Measurements from ENCODE around the gene PLA2G10.
"Not testable (repeated sequence)": the region's sequence is repeated elsewhere in the genome, so short reads cannot be mapped to it uniquely, and the experiment has no call there.

Gene PLA2G10

DNA sequence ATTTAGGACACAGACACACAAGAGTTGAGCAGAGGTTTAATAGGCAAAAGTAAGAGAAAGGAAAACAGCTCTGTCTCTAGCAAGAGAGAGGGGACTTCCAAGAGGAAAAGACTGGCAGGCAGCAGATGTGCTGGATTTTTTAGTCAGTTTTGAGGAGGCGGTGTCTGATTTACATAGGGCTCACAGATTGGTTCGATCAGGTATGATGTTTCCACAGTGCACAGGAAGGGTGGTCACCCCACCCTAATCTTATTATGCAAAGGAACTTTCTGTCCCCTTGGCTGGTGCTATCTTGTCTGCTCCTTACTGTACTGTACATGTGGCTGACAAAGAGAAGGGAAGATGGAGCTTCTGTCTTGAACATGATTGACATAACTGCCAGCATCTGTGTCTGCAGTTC, 36.0 kb downstream of the PLA2G10 start:
- no peak for DNase-seq

DNA sequence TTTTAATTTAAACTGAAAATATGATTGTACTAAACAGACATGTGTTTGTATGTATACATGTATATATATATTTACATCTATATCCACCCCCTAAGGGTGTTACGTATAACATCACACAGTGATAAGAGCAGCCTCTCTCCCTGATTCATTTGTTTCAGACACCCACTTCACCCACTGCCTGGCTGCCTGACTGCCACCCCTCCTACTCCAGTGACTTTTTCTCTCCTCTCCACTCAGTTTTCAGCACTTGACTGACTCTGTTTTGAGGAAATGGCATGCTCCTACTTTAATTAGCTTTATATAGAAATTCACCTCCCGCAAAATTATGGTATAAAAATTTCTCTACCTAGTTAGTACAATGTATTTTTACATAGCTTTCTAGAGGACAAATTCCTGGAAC, 41.4 kb downstream of the PLA2G10 start:
- no peak for DNase-seq

DNA sequence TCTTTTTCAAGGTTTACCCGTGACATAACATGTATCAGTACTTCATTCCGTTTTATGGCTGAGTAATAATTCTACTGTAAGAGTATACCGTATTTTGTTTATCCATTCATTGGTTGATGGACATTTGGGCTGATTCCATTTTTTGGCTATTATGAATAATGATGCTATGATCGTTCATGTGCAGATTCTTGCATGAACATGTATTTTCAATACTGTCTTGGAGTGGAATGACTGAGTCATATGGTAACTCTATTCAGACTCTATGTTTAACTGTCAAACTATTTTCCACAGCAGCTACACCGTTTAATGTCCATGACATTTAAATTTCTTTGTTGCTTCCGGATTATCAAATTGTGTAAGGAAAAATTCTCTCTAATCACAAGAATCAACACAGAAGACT, 43.5 kb downstream of the PLA2G10 start:
- no peak for DNase-seq

DNA sequence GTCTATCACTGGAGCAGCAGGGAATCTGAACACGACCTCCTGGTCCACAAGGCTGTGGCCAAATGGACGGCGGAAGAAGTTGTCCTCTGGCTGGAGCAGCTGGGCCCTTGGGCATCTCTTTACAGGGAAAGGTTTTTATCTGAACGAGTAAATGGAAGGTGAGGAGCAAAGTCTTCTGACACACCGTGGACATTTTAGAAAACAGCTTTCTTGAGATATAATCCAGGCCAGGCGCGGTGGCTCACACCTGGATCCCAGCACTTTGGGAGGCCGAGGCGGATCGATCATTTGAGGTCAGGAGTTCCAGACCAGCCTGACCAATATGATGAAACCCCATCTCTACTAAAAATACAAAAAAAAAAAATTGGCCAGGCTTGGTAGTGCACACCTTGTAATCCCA, 44.3 kb downstream of the PLA2G10 start:
- DNase-seq = no peak

DNA sequence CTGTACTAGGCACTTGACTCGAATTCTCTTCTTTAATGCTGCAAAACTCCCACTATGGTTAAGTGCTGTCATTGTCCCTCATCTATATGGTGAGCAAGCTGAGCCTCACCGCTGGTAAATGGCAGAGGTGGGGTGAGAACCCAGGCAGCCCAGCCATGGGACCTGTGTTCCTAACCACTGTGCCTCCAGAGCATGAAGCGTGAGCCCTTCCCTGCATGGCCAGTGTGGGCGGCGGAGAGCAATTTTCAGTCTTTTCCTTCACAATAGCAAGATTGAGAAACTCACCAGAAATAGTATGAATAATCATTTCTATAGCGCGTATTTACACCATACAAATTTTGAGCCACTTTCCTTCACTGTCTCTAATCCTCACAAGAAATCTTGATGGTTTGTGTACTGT, 52.2 kb downstream of the PLA2G10 start:
- no peak for DNase-seq

DNA sequence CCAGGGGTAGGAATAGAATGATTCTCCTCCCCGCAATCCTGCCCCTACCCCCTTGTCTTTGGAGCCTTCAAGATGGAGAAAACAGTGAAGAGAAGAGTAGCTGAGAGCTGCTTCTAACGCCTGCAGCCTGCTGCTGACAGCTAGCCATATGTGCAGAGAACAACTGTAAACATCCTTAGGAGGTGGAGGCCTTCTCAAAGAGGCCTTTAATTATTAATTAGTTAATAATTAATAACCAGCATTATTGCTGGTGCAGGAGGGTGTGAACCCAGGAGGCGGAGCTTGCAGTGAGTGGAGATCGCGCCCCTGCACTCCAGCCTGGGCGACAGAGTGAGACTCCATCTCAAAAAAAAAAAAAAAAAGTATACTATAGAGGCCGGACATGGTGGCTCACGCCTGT, 52.9 kb downstream of the PLA2G10 start:
- no peak for DNase-seq

DNA sequence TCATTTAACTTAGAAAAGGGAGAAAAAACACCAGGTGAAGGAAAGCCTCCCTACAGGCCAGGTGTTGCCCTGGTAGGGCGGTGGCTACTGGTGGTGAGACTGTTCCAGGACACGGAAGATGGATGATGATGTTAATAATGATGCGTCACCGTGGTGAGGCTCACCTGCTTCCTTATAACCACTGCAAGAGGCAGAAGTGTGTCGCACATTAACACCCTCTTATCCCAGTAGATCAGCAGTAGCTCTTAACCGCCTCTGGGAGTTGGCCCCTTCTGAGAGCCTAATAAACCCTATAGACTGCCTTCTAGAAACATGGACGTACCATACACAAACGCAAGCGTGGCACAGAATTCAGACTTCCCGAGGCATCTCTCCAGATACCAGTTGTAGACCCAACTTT, 53.6 kb downstream of the PLA2G10 start:
- DNase-seq = no peak

DNA sequence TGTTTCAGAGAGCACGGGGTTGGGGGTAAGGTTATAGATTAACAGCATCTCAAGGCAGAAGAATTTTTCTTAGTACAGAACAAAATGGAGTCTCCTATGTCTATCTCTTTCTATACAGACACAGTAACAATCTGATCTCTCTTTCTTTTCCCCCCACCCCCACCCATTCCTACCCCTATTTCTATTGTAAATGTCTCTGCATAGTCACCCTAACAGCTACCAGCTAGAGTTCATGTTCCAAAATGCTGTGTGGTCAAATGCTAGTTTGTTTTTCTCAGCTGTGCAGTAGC, 57.2 kb downstream of the PLA2G10 start:
- not testable (repeated sequence) for DNase-seq

DNA sequence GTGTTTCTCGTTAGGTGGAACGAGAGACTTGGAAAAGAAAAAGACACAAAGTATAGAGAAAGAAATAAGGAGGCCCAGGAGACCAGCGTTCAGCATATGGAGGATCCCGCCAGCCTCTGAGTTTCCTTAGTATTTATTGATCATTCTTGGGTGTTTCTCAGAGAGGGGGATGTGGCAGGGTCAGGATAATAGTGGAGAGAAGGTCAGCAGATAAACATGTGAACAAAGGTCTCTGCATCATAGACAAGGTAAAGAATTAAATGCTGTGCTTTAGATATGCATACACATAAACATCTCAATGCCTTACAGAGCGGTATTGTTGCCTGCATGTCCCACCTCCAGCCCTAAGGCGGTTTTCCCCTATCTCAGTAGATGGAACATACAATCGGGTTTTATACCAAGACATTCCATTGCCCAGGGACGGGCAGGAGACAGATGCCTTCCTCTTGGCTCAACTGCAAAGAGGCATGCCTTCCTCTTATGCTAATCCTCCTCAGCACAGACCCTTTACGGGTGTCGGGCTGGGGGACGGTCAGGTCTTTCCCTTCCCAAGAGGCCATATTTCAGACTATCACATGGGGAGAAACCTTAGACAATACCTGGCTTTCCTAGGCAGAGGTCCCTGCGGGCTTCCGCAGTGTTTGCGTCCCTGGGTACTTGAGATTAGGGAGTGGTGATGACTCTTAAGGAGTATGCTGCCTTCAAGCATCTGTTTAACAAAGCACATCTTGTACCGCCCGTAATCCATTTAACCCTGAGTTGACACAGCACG, 57.7 kb downstream of the PLA2G10 start:
- DNase-seq = not testable (repeated sequence)

DNA sequence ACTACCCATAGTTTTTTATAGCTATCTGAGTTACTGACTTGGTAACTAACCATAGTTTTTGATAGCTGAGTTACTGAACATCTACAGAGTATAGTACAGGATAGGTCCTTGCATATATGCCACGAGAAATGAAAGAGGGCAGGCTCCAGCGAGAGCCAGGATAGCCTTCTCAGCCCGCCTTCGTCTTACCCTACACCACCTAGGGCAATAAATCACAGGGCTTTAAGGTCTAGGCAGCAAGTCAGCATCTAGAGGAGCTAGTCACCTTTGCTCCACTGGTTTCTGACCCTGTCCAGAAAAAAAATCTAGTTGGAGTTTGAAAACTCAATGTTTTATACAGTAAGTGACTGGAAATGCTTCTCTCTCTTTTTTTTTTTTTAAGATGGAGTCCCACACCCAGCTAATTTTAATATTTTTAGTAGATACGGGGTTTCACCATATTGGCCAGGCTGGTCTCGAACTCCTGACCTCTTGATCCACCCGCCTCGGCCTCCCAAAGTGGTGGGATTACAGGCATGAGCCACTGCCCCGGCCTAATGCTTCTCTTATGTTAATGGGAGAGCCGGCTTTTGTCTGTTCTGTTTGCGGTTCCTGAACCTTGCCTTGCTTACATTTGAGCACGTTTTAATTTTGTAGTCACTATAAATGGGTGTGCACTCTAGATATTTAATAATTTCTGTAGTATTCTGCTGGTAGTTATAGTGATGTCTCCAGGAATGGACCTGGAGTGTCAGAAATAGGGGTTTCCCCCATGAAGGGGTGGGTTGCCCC, 58.5 kb downstream of the PLA2G10 start:
- no peak for DNase-seq

DNA sequence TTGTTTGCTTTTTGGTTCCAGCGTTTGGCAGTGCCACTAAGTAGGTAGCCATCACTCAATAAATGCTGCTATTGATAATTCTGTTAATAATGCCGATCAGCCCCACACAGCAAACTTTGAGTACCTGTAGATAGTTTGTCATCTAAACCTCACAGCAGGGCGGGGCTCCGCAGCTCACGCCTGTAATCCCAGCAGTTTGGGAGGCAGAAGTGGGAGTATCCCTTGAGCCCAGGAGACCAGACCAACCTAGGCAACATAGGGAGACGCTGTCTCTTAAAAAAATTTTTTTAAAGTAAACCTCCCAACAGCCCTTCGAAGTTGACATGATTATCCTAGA, 59.8 kb downstream of the PLA2G10 start:
- DNase-seq = no peak

DNA sequence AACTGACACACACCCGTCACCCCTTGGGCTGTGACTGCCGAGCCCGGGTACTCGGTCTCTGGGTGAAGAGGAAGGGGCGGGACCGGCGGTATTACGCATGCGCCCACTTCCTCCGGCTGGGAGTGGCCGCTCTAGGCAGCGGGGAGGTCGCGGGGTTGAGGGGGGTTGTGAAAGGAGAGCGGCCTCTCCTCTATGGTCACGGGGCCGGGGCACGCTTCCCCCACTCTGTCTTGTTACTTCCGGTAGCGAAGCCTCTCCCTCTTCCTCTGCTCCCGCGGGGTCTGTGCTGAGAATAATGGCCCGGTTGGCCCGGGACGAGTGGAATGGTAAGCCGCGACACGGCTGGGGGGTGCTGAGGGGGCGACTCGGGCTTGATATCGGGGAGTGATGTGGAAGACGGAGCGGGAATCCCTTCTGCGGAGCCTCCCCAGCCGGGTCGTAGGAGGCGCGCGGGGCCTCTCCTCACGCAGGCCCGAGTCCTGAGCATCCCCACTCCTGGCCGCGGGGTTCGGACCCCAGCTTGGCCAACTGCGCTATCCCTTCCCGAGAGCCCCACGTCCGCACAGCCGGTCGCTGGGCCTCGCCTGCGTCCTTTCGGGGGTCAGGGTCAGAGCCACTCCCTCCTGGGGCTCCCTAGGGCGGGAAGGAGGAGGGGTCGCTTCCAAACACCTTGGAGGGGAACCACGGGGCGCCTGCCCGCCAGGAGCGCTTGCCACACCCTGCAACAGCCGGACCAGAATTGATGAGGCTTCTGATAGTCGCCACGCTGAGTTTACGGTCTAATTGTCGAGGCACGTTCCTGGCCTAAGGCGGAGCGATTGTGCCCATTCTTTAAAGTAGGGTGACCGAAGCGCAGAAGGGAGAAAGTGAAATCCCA, 61.2 kb downstream of the PLA2G10 start, which contains the start of gene BFAR:
TSS of gene BFAR (plus strand) at position 259 of the 877 bp plus-strand sequence. CDS start 11,396 bp downstream, outside the sequence.
- peak; percentile 98 for DNase-seq

DNA sequence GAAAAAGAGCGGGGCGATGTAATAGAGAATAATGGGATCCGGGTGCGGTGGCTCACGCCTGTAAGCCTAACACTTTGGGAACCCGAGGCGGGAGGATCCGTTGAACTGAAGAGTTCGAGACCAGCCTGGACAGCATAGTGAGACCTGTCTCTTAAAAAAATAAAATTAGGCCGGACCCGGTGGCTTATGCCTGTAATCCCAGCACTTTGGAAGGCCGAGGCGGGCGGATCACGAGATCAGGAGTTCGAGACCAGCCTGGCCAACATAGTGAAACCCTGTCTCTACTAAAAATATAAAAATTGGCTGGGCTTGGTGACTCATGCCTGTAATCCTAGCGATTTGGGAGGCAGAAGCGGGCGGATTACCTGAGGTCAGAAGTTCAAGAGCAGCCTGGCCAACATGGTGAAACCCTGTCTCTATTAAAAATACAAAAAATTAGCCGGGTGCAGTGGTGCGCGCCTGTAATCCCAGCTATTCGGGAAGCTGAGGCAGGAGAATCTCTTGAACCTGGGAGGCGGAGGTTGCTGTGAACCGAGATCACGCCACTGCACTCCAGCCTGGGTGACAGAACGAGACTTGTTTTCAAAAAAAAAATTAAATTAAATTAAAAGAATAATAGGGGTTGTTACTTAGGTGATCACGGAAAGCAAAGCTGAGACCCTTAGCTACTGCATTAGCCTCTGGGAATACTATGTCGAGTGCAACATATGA, 63.3 kb downstream of the PLA2G10 start:
- DNase-seq = not testable (repeated sequence)

DNA sequence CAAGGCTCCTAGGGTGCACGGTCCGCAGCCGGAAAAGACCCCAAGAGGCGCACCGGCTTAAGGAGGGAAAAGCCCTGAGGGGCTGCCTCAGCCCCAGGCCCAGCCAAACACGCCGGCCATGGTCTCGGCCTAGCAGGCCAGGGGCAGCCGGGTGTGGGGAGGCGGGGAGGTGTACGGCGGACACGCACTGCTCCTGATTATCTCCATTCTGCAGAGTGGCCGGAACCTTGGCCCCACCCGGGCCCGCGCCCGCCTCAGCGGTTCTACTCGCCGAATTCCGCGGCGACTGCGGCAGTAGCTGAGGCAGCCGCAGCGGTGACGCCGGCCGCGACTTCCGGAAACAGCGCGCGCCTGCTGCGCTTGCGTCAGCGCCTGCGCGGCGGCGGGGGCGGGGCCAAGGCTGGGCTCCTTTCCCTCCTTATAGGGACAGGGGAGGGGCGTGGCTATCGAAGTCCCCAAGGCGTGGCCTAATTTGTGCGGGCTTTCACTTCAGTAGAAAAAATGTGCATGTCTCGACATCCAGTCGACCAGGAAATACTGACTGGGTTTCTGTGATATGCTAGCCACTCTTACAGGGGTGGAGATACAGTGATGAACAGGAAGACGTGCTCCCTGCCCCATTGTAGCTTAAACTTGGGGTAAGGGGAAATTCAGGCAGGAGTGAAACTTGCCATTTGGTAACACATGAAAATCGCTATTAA, 64.0 kb downstream of the PLA2G10 start, which contains the start of gene PARN:
TSS of gene PARN (minus strand) at position 342 of the 701 bp plus-strand sequence. CDS start at position 207, 135 bp downstream.
- DNase-seq = peak; percentile 97

DNA sequence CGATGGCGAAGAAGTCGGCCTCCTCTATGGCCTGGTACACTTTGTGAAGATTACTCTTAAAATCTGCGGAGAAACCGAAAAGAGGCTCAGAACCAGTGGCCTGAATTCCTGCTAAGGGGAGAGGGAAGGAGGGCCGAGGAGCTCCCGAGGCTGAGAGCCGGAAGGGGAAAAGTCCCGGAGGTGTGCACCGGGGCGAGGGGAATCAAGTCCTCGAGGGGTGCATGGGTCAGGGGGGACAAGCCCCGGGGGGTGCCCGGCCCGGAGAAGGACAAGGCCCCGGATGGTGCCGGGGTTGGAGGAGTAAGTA, 64.5 kb downstream of the PLA2G10 start:
- no peak for DNase-seq

DNA sequence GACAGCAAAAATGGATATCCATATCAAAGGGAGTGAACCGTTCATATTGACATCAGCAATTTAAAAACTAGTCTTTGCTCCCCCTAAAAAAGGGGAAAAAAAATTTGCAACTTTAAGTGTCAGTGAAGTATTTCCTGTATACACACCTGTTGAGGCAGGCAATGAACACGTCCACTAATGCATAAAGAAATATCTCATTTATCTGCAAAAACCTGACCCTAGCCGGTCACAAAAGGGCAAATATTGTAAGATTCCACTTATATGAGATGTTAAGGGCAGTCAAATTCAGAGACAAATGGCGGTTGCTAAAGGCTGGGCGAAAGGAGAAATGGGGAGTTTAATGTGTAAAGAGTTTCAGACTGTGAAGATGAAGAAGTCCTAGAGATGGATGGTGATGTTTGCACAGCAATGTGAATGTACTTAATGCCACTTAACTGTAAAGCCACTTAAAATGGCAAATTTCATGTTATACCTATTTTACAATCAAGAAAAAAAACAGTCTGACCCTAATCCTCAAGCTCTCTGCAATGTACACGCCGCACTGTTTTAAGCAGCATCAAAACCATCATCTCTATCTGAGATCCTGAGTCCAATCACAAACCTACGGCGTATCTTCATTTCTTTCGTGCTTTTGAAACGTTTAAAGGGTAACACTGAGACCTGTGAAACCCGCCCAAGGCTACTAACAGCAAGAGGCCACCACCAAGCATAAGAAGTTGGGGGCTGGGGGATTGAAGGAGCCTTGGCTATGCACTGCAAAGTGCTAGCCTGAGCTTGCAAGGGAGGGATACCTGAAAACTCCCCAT, 65.1 kb downstream of the PLA2G10 start:
- no peak for DNase-seq

DNA sequence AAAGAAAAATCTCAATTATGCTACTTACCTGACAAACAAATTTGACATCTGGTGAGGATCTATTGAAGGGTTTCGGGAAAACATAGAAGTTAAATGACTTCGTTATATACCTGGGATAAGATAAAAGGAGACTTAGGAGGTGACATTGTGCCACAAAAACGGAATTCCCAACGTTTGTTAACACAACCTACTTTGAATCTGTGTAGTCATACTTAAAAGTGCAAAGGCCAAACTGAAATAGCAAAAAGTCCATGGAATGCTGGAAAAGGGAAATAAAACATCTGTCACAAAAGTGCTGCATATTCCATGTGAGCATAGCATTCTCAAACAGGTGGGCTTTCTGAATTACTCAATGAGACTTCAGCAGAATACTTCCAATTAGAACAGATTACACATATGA, 67.0 kb downstream of the PLA2G10 start:
- DNase-seq = no peak
